SJCRH30 (cell line): ENCODE measurements around the gene USP2. TPM values are rescaled to one million over a fixed set of nuclear protein-coding genes. Genes with fewer than 3 reads are reported as not detected.
"Not testable (repeated sequence)": the region's sequence is repeated elsewhere in the genome, so short reads cannot be mapped to it uniquely, and the experiment has no call there.

ENCODE experiments used
- DNase-seq, 2 experiments: peaks; one replicate each; pipeline ENCODE4 v3.0.0-alpha.2; 2015 to 2020
- H3K27ac ChIP-seq: fragments of 250-450 bp; sonication (Bioruptor Pico); 2 replicates; pipeline ENCODE4 v1.5.1; 2020; ENCODE audit warnings: mild to moderate bottlenecking, moderate library complexity
- H3K27me3 ChIP-seq: fragments of 250-450 bp; sonication (Bioruptor Pico); 2 replicates; pipeline ENCODE4 v1.5.1; 2020; ENCODE audit warnings: mild to moderate bottlenecking, moderate library complexity
- H3K36me3 ChIP-seq: fragments of 250-450 bp; sonication (Bioruptor Pico); 2 replicates; pipeline ENCODE4 v1.5.1; 2020; ENCODE audit warnings: mild to moderate bottlenecking, moderate library complexity
- H3K4me1 ChIP-seq: fragments of 250-450 bp; sonication (Bioruptor Pico); 2 replicates; pipeline ENCODE4 v1.5.1; 2020; ENCODE audit warnings: mild to moderate bottlenecking, moderate library complexity
- H3K4me3 ChIP-seq: fragments of 250-450 bp; sonication (Bioruptor Pico); 2 replicates; pipeline ENCODE4 v1.5.1; 2020; ENCODE audit warnings: mild to moderate bottlenecking, moderate library complexity
- H3K9me3 ChIP-seq: fragments of 250-450 bp; sonication (Bioruptor Pico); replicated peaks from 2 replicates; pipeline ENCODE4 v1.5.1; 2020; ENCODE audit warnings: mild to moderate bottlenecking, moderate library complexity
- total RNA-seq: library from RNA; depleted of rRNA; stranded (reverse); fragments of >200 nt; shearing (Covaris generic); gene quantifications from 2 replicates; pipeline ENCODE4 v1.2.3, GENCODE V29; 2014

Gene USP2
- total RNA-seq, 1 experiment from 2014 or later = 2.4 TPM

DNA sequence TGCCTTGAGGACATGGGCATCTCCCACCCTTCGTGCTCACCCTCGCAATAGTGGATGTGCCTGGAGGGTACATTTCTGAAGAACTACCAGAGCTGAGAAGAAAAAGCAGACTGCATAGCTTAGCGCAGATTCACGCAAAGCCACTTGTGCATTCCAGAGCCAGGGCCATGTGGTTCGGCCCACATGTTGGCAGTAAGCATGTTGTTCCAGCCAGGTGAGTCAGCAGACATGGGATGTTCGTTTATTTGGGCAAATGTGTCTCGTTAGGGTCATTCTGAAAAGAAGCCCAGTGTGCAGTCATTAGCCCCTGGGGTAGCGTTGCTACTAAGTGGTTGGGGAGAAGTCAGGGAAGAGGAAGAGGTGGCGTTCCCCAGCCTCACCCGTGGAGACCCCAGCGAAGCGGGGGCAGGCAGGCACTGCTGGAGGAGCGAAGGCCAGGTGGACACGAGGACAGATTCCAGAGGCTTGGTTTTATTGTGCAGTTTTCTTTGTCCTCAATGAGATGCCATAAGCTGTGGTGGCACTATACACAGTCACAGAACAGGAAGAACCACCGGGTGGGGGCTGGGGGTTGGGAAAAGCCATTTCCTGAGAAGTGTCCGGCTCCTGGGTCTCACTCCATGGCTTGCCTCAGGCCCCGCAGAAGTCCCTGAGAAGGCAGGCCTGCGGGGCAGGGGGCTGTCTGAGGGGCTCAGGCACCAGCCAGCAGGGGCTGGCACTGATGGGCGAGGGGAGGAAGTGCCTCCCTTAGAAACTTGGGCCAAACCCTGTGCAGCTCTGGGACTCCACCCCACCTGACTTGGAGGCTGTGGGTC, 36.4 kb upstream of the USP2 start:
- Histone ChIP-seq H3K4me1 (peaks cover 9% of the 10 kb centered on the region), H3K9me3 (no peaks in the 10 kb centered on the region), H3K36me3 (no peaks in the 10 kb centered on the region), H3K4me3 (no peak overlapping the region), H3K27me3 (no peaks in the 10 kb centered on the region), H3K27ac (peak overlapping the region; percentile 36; the same call in 1 of the 2 replicates)
- DNase-seq = no peak

DNA sequence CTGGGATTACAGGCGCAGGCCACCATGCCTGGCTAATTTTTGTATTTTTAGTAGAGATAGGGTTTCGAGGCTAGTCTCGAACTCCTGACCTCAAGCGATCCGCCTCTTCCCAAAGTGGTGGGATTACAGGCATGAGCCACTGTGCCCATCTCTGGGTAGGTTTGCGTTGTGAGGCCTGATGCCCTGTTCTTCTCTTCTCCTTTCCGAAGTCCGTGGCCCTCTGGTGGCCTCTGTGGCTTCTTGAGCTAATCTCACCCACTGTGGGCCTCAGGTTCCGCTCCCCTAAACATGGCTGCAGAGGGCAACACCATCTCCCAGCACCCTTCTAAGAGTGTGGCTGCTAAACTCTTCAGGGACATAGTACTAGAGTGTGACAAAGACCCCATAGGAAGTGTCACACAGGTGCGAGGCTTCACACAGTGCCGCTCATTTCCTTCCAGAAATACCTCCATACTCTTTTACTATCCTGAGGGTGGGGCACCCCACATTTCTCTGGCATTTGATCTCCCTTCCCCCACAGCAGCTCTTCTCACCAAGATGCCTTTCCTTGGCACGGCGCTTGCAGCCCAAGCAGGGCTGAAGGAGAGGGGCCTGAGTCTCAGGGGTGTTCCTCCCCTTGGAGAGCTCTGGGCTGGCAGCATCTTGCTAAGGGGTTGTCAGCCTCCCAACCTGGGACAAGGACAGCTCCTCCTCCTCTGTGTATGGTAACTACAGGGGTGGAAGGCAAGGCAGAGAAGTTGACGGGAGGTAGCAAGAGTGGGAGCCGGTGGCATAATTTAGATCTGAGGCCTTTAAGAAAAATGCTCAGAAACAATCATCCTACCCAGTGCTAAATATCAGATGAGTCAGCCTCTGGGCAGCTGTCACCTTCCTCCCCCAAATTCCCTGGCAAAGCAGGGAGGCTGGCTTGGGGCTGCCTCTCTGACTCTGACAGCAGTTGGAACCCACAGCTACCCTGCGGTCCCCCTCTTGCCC, 35.4 kb upstream of the USP2 start:
- H3K9me3 ChIP-seq = no peaks in the 10 kb centered on the region
- H3K27me3 ChIP-seq = no peaks in the 10 kb centered on the region
- H3K27ac ChIP-seq = peak overlapping the region; percentile 36; the same call in 1 of the 2 replicates
- H3K36me3 ChIP-seq = no peaks in the 10 kb centered on the region
- peaks cover 9% of the 10 kb centered on the region for H3K4me1 ChIP-seq
- peak; percentile 41 to 43 for DNase-seq
- no peak overlapping the region for H3K4me3 ChIP-seq

DNA sequence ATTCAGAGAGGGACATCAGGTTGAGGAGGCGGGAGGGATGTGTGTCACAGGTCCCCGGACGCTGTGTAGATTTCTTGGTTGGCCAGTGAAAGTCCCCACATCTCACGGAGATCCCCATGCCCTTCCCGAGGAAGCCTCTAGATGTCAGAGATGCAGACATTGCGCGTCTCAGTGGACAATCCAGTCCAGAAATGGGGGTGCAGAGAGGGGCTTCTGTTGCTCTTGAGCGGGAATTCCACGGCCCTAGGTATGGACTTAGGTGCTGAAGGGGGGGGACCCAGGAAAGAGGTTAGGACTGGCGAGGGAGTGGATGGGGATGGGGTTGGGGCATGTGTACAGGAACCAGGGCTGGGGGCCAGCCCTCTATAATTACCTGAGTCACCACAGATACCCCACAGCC, 34.5 kb upstream of the USP2 start:
- no peak for DNase-seq
- Histone ChIP-seq H3K4me1 (peaks cover 9% of the 10 kb centered on the region), H3K27me3 (no peaks in the 10 kb centered on the region), H3K27ac (no peak overlapping the region), H3K4me3 (no peak overlapping the region), H3K9me3 (no peaks in the 10 kb centered on the region), H3K36me3 (no peaks in the 10 kb centered on the region)

DNA sequence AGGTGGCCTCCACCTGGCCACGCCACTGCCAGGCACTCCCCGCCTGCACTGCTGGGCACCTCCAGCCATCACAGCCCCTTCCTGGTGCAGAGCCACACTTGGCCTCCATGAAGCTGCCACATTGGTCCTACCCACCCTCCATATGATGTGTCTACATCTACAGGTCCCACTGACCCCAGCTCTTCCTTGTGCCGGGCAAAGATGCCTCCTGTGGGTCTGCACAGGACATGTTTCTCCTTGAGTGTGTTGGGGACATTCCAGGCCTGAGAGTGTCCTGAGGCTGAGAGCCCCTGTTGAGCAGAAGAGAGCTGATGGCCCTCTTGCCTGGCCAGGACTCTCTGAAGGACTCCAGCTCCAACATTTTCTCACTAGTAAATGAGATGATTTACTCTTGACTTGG, 34.0 kb upstream of the USP2 start:
- Histone ChIP-seq H3K9me3 (no peaks in the 10 kb centered on the region), H3K4me3 (no peak overlapping the region), H3K36me3 (no peaks in the 10 kb centered on the region), H3K4me1 (peaks cover 9% of the 10 kb centered on the region), H3K27ac (no peak overlapping the region), H3K27me3 (no peaks in the 10 kb centered on the region)
- no peak for DNase-seq

DNA sequence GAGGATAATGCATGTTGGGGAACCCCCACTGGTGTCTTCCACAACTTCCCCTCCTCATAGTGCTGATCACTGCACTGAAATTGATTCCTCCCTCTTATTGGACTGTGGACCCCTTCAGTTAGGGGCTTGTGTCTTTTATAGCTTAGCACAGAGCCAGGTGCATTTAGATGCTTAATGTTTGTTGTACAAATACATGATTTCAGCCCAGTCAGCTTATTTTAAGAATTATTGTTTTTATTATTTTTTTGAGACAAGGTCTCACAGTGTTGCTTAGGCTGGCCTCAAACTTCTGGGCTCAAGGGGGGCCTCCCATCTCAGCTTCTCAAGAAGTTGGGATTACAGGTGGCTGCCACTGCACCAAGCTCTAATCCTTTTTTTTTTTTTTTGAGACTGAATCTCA, 33.2 kb upstream of the USP2 start:
- Histone ChIP-seq H3K27me3 (no peaks in the 10 kb centered on the region), H3K4me1 (peaks cover 9% of the 10 kb centered on the region), H3K4me3 (no peak overlapping the region), H3K36me3 (no peaks in the 10 kb centered on the region), H3K27ac (no peak overlapping the region), H3K9me3 (no peaks in the 10 kb centered on the region)
- no peak for DNase-seq

DNA sequence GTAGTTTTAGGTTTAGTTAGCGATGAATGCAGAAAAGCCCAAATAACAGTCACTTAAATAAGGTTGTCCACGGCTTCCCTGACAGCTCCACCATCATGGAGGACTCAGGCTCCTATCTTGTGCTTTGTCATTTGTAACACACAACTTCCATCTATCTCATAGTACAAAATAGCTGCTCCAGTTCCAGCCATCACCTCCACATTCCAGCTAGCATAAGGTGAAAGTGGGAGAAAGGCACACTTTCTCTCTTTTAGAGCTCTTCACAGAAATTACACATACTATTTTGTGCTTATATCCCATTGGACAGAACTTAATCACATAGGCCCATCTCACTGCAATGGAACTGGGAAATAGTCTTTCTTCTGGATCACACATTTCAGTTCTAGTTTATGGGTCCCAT, 32.8 kb upstream of the USP2 start:
- no peak for DNase-seq
- Histone ChIP-seq H3K4me3 (no peak overlapping the region), H3K4me1 (peaks cover 9% of the 10 kb centered on the region), H3K27ac (no peak overlapping the region), H3K36me3 (no peaks in the 10 kb centered on the region), H3K27me3 (no peaks in the 10 kb centered on the region), H3K9me3 (no peaks in the 10 kb centered on the region)

GRCh38 chr11:119412072-119412471, 30.6 kb upstream of the USP2 start:
- H3K36me3 ChIP-seq = no peaks in the 10 kb centered on the region
- H3K27ac ChIP-seq = no peak overlapping the region
- H3K27me3 ChIP-seq = no peaks in the 10 kb centered on the region
- no peaks in the 10 kb centered on the region for H3K9me3 ChIP-seq
- DNase-seq = no peak
- H3K4me1 ChIP-seq = 0 out of 2 replicates have a peak, but pooled peaks cover under 1% of the 10 kb centered on the region
- H3K4me3 ChIP-seq = no peak overlapping the region

DNA sequence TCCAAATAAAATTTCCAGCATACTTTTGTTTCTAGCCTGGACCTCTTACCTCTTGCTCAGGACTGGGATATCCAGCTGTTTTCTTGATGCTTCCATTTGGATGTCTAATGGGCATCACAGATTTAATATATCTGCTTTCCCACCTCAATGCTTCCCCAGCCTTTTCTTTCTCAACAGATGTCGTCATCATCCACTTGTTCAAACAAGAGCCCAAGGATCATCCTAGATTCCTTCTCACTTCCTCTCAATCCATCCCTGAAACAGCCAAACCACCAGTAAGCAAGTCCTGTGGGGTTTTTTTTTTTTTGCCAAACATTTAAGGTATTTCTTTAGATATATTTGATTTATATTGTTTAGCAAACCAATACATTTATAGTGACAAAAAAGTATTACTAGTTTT, 29.0 kb upstream of the USP2 start:
- DNase-seq = no peak
- H3K4me1 ChIP-seq = no peaks in the 10 kb centered on the region
- H3K4me3 ChIP-seq = no peak overlapping the region
- H3K27me3 ChIP-seq = no peaks in the 10 kb centered on the region
- no peak overlapping the region for H3K27ac ChIP-seq
- no peaks in the 10 kb centered on the region for H3K9me3 ChIP-seq
- H3K36me3 ChIP-seq = no peaks in the 10 kb centered on the region

- H3K9me3 ChIP-seq = no peaks in the 10 kb centered on the region
- no peak for DNase-seq
- H3K36me3 ChIP-seq = no peaks in the 10 kb centered on the region
- no peaks in the 10 kb centered on the region for H3K27me3 ChIP-seq
- no peak overlapping the region for H3K27ac ChIP-seq
- H3K4me3 ChIP-seq = no peak overlapping the region
- no peaks in the 10 kb centered on the region for H3K4me1 ChIP-seq
These were observed 28.2 kb upstream of the USP2 start for GRCh38 chr11:119409731-119410130.

DNA sequence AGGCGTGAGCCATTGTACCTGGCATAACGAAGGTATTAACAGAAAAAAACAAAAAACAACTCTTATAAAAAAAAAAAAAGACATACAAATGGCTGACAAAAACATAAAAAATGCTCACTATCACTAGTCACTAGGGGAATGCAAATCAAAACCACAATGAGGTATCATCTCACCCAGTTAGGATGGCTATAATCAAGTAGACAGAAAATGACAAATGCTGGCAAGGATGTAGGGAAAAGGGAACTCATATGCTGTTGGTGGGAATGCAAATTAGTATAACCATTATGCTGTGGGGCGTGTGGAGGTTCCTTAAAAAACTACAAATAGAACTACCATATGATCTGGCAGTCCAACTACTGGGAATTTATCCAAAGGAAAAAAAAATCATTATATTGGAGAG, 24.5 kb upstream of the USP2 start:
- Histone ChIP-seq H3K4me1 (no peaks in the 10 kb centered on the region), H3K27ac (no peak overlapping the region), H3K4me3 (no peak overlapping the region), H3K9me3 (0 out of 2 replicates have a peak, but pooled peaks cover 2% of the 10 kb centered on the region), H3K27me3 (no peaks in the 10 kb centered on the region), H3K36me3 (no peaks in the 10 kb centered on the region)
- no peak for DNase-seq

- H3K36me3 ChIP-seq, H3K27me3 ChIP-seq, H3K9me3 ChIP-seq, H3K4me3 ChIP-seq, H3K27ac ChIP-seq, H3K4me1 ChIP-seq, DNase-seq: not testable (repeated sequence)
These were observed 24.0 kb upstream of the USP2 start for GRCh38 chr11:119405448-119405847.

- H3K4me1 ChIP-seq = no peaks in the 10 kb centered on the region
- H3K4me3 ChIP-seq = no peak overlapping the region
- no peaks in the 10 kb centered on the region for H3K27me3 ChIP-seq
- H3K36me3 ChIP-seq = no peaks in the 10 kb centered on the region
- no peak for DNase-seq
- no peak overlapping the region for H3K27ac ChIP-seq
- 0 out of 2 replicates have a peak, but pooled peaks cover 4% of the 10 kb centered on the region for H3K9me3 ChIP-seq
These were observed 23.4 kb upstream of the USP2 start for GRCh38 chr11:119404872-119405271.

- DNase-seq = peak in 1 of 2 experiments; percentile 12
- Histone ChIP-seq H3K27me3 (no peaks in the 10 kb centered on the region), H3K4me1 (no peaks in the 10 kb centered on the region), H3K4me3 (no peak overlapping the region), H3K9me3 (0 out of 2 replicates have a peak, but pooled peaks cover 4% of the 10 kb centered on the region), H3K36me3 (no peaks in the 10 kb centered on the region), H3K27ac (no peak overlapping the region)
These were observed 21.5 kb upstream of the USP2 start for GRCh38 chr11:119403021-119403420.

DNA sequence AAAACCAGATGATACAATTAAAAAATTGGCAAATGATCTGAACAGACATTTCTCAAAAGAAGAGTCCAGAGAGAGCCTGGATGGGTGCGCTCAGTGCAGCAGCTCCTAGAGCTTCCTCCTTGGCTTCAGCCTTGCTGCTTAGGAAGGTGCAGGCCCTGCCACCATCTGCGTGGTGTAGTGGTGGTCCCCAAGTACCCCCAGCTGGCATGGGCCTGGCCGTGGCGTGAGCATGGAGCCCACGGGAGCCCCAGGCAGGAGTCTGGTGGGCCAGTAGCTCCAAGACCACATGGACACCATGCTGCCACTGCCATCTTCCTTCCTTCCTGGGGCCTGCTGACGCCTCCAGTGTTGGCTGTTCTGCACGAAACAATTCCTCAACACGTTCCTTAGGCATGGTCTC, 21.0 kb upstream of the USP2 start:
- Histone ChIP-seq H3K4me3 (no peak overlapping the region), H3K27ac (no peak overlapping the region), H3K4me1 (no peaks in the 10 kb centered on the region), H3K36me3 (no peaks in the 10 kb centered on the region), H3K27me3 (no peaks in the 10 kb centered on the region), H3K9me3 (0 out of 2 replicates have a peak, but pooled peaks cover 4% of the 10 kb centered on the region)
- no peak for DNase-seq

- Histone ChIP-seq H3K36me3 (no peaks in the 10 kb centered on the region), H3K4me3 (no peak overlapping the region), H3K27me3 (no peaks in the 10 kb centered on the region), H3K9me3 (0 out of 2 replicates have a peak, but pooled peaks cover 4% of the 10 kb centered on the region), H3K27ac (no peak overlapping the region), H3K4me1 (no peaks in the 10 kb centered on the region)
- no peak for DNase-seq
These were observed 19.4 kb upstream of the USP2 start for GRCh38 chr11:119400860-119401259.
